ENCODE measurements around the gene CNOT3. TPM values are rescaled to one million over a fixed set of nuclear protein-coding genes. Genes with fewer than 3 reads are reported as not detected.

The CNOT3 gene
- total and polyA plus RNA-seq, 2 donors (not counting 3 experiments of a cell fraction or from before 2014, with no cell fraction given) = 20.4 to 74.7 TPM

GRCh38 chr19:54203151-54203611 lies 65.6 kb downstream of the CNOT3 start:
- Histone ChIP-seq H3K79me2 (ENCODE audit: control insufficient read depth, insufficient read depth, low read length) (peaks cover 73% of the 10 kb centered on the region), H3K27ac (ENCODE audit: insufficient read depth, low read depth, low read length) (no peak overlapping the region), H4K20me1 (replicated peaks; ENCODE audit: control insufficient read depth, extremely low read depth, insufficient read depth, low read length) (peaks cover 3% of the 10 kb centered on the region), H3K9ac (replicated peaks; ENCODE audit: extremely low read depth, insufficient read depth, low read length) (peak overlapping the region; percentile 95), H3K27me3 (ENCODE audit: control insufficient read depth in 2 of 2, insufficient read depth in 2 of 2, low read length in 2 of 2) (no peaks in the 10 kb centered on the region), H3K4me3 (replicated peaks in 1 of 3; ENCODE audit: insufficient read depth in 1 of 3, low read depth in 1 of 3, low read length in 3 of 3) (peak overlapping the region in 1 of 3 experiments; percentile 97), H3K9me3 (replicated peaks; ENCODE audit: control insufficient read depth, insufficient read depth, low read length) (no peaks in the 10 kb centered on the region), H3K4me1 (ENCODE audit: control insufficient read depth, extremely low read depth, insufficient read depth, low read length) (peaks cover 42% of the 10 kb centered on the region), H2AFZ (ENCODE audit: low read depth, low read length) (no peak overlapping the region), H3K9me1 (replicated peaks; ENCODE audit: control insufficient read depth, extremely low read depth, insufficient read depth, low read length) (no peaks in the 10 kb centered on the region), H3K4me2 (ENCODE audit: insufficient read depth, low read length) (peak overlapping the region; percentile 96), H3K36me3 (ENCODE audit: control insufficient read depth in 2 of 2, extremely low read depth in 1 of 2, insufficient read depth in 2 of 2, low read length in 2 of 2) (peaks cover 40 to 51% of the 10 kb centered on the region in 2 experiments)
- no peak for TF ChIP-seq JUN (IDR thresholded peaks at IDR 0.05; ENCODE audit: borderline replicate concordance, insufficient read depth, insufficient read length, low read depth)
- no peak for TF ChIP-seq CTCF (IDR thresholded peaks at IDR 0.05; ENCODE audit: extremely low read depth in 1 of 2, insufficient read depth in 1 of 2, low read depth in 1 of 2, low read length in 2 of 2)
- TF ChIP-seq MYC (IDR thresholded peaks at IDR 0.05; ENCODE audit: low read depth, low read length) = no peak
- TF ChIP-seq MAX (IDR thresholded peaks at IDR 0.05; ENCODE audit: insufficient read depth, insufficient read length) = no peak
- TF ChIP-seq GATA2 (IDR thresholded peaks at IDR 0.05; ENCODE audit: insufficient read depth, insufficient read length, low read depth, low read length) = no peak
- TF ChIP-seq FOS (IDR thresholded peaks at IDR 0.05; ENCODE audit: borderline replicate concordance, insufficient read depth, low read length) = no peak
- no peak for TF ChIP-seq POLR2AphosphoS5 (IDR thresholded peaks at IDR 0.05; ENCODE audit: insufficient read depth, low read depth, low read length)
- TF ChIP-seq EZH2 (IDR thresholded peaks at IDR 0.05; ENCODE audit: borderline replicate concordance, low read depth, low read length, severe bottlenecking) = no peak
- dilution Hi-C loops (cut with MboI; ENCODE audit: extremely low pct_ligation_motif_present, low sequenced_read_pairs) (no loop called here), intact Hi-C loops (cut with micrococcal nuclease) (loop anchor here (5.0 kb wide), 2 partner anchors 41 to 244 kb away; partner anchors contain the start of gene LENG8)
- DNase-seq (ENCODE audit: low read depth, low spot score) = no peak
- FAIRE-seq = peak; percentile 46
- BruUV-seq (replicated peaks) = no TSS peak
- POLR2A ChIA-PET = interaction anchor here (0.5 to 6.0 kb wide), 2 partner anchors 13 to 19 kb away, joined by 7 to 91 read pairs; partner anchors contain the start of genes MBOAT7 and TSEN34
- CTCF ChIA-PET = interaction anchor here (1.0 to 1.3 kb wide), 2 partner anchors 11 to 29 kb away, joined by 3 read pairs; partner anchors contain the start of gene TSEN34

Data from endothelial cell of umbilical vein (primary cell).